Measurements from ENCODE around the gene STK32B. TPM values are rescaled to one million over a fixed set of nuclear protein-coding genes. Genes with fewer than 3 reads are reported as not detected.

STK32B gene
- total and polyA plus RNA-seq, 2 donors: 2.9 to 4.8 TPM

DNA sequence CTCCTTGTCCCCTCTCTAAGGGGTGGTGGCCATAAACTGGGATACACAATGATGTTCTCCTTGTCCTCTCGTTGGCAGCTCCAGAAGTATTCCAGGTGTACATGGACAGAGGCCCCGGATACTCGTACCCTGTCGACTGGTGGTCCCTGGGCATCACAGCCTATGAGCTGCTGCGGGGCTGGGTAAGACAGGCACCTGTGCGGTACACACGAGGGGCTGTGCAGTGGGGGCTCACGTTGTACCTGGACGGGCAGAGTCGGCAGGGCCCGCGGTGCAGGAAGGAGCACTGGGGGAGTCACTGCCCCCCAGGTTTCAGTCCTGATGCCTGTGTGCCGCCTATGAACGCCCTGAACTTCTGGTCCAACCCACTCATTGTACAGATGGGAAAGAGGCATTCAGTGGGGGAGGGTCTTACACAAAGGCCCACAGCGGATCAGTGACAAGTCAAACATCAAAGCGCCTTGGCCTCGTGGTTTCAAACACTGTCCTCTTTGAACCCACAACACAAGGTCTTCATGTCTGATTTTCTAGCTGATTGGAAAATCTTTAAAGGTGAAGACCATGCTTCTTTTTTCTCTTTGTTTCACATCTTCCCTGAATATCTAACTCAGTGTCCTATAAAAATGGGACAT lies 395.4 kb downstream of the STK32B start:
- H3K27me3 ChIP-seq (ENCODE audit: control insufficient read depth in 2 of 2, insufficient read depth in 1 of 2, low read length in 1 of 2): no peaks in the 10 kb centered on the region
- H3K4me1 ChIP-seq (ENCODE audit: control insufficient read depth in 2 of 2, insufficient read depth in 2 of 2, low read length in 2 of 2): no peaks in the 10 kb centered on the region
- H3K36me3 ChIP-seq (ENCODE audit: control insufficient read depth in 2 of 2, insufficient read depth in 2 of 2, low read length in 1 of 2): no peaks in the 10 kb centered on the region
- 82% methylated on average over 17 of the region's 17 CpGs for WGBS
- no peak overlapping the region for H3K27ac ChIP-seq (ENCODE audit: low read depth in 1 of 2, low read length in 1 of 2)
- no peaks in the 10 kb centered on the region for H3K9me3 ChIP-seq (ENCODE audit: control insufficient read depth in 2 of 2, insufficient read depth in 1 of 2, low read length in 1 of 2)
- H3K4me3 ChIP-seq (ENCODE audit: low read length in 2 of 2): no peak overlapping the region
- DNase-seq (ENCODE audit: low read depth in 6 of 9, low spot score in 9 of 9): no peak

DNA sequence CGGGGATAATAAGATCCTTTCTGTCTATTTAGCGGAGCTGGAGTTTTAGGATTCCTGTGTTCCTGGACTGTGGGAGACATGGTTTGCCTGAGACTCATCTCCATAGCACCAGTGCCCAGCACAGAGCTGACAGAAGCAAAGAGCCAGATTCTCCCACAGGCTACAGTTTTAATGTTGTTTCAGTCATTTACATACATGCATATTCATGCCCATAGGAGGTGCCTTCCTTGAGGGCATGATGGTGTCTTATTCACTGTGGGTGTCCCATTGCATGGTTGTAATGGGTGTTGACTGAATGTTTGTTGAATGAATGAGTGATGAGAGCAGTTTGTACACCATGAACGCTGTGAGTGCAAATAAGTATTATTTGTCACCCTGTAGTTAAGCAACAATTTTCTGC lies 396.5 kb downstream of the STK32B start:
- DNase-seq (ENCODE audit: low read depth in 6 of 9, low spot score in 9 of 9): no peak
- Histone ChIP-seq H3K27me3 (ENCODE audit: control insufficient read depth in 2 of 2, insufficient read depth in 1 of 2, low read length in 1 of 2) (no peaks in the 10 kb centered on the region), H3K27ac (ENCODE audit: low read depth in 1 of 2, low read length in 1 of 2) (no peak overlapping the region), H3K4me3 (ENCODE audit: low read length in 2 of 2) (no peak overlapping the region), H3K4me1 (ENCODE audit: control insufficient read depth in 2 of 2, insufficient read depth in 2 of 2, low read length in 2 of 2) (no peaks in the 10 kb centered on the region), H3K9me3 (ENCODE audit: control insufficient read depth in 2 of 2, insufficient read depth in 1 of 2, low read length in 1 of 2) (no peaks in the 10 kb centered on the region), H3K36me3 (ENCODE audit: control insufficient read depth in 2 of 2, insufficient read depth in 2 of 2, low read length in 1 of 2) (no peaks in the 10 kb centered on the region)
- 98% methylated on average over 3 of the region's 3 CpGs for WGBS

DNA sequence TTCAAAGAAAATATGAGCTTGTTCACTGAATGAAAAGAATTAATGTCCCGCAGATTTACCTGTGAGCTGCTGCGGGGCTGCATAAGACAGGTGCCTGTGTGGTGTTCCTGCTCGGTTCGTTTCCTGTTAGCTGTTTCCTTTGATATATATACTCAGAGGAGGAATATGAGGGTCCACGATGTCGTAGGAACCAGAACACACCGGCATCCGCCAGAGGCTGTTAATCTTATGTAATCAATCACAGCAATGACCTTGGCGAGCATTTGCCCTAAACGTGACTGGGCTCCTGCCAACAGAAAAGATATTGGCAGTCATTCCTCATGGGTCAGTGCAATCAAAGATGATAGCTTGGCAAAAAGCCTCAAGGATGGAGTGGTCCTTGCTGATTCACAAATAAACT lies 396.9 kb downstream of the STK32B start:
- Histone ChIP-seq H3K27ac (ENCODE audit: low read depth in 1 of 2, low read length in 1 of 2) (no peak overlapping the region), H3K4me1 (ENCODE audit: control insufficient read depth in 2 of 2, insufficient read depth in 2 of 2, low read length in 2 of 2) (no peaks in the 10 kb centered on the region), H3K4me3 (ENCODE audit: low read length in 2 of 2) (no peak overlapping the region), H3K27me3 (ENCODE audit: control insufficient read depth in 2 of 2, insufficient read depth in 1 of 2, low read length in 1 of 2) (no peaks in the 10 kb centered on the region), H3K36me3 (ENCODE audit: control insufficient read depth in 2 of 2, insufficient read depth in 2 of 2, low read length in 1 of 2) (no peaks in the 10 kb centered on the region), H3K9me3 (ENCODE audit: control insufficient read depth in 2 of 2, insufficient read depth in 1 of 2, low read length in 1 of 2) (no peaks in the 10 kb centered on the region)
- 88% methylated on average over 10 of the region's 10 CpGs for WGBS
- no peak for DNase-seq (ENCODE audit: low read depth in 6 of 9, low spot score in 9 of 9)

DNA sequence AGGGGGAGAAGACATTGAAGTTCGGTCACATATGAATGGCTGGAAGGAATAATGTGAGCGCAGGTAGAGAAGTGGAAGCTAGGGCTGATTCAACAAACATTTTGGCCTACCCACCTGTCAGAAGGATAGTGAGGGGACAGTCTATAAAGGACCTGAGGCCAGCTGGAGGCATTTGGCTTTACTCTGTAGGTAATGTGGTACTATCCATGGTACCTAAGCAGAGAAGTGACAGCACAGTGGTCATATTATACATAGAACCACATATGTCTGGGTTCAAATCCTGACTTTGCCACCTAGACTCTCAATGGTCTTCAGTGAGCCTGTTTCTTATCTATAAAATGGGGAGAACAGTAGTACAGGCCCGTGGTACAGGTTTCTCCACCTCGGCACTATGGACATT lies 400.0 kb downstream of the STK32B start:
- Histone ChIP-seq H3K27ac (ENCODE audit: low read depth in 1 of 2, low read length in 1 of 2) (no peak overlapping the region), H3K4me3 (ENCODE audit: low read length in 2 of 2) (no peak overlapping the region), H3K36me3 (ENCODE audit: control insufficient read depth in 2 of 2, insufficient read depth in 2 of 2, low read length in 1 of 2) (no peaks in the 10 kb centered on the region), H3K27me3 (ENCODE audit: control insufficient read depth in 2 of 2, insufficient read depth in 1 of 2, low read length in 1 of 2) (no peaks in the 10 kb centered on the region), H3K9me3 (ENCODE audit: control insufficient read depth in 2 of 2, insufficient read depth in 1 of 2, low read length in 1 of 2) (no peaks in the 10 kb centered on the region), H3K4me1 (ENCODE audit: control insufficient read depth in 2 of 2, insufficient read depth in 2 of 2, low read length in 2 of 2) (no peaks in the 10 kb centered on the region)
- no peak for DNase-seq (ENCODE audit: low read depth in 6 of 9, low spot score in 9 of 9)
- 96% methylated on average over 4 of the region's 4 CpGs for WGBS

DNA sequence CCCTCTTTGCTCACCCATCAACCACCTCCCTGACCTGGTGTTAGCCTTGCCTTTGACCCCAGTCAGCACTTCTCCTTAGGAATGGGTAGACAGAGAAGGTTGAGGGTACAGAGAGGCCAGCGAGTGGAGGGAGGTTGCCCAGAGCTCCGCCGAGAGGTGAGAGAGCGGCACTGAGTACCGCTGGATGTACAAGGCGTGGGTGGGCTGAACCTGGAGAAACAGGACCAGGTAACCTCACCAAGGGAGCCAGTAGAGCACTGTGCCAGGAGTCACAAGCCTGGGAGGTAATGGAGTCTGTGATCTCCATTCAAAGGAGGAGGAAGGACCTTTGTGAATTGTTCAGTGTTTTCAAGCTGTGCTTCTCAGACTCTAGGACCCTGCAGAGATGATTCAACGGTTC lies 400.9 kb downstream of the STK32B start:
- H3K27me3 ChIP-seq (ENCODE audit: control insufficient read depth in 2 of 2, insufficient read depth in 1 of 2, low read length in 1 of 2): no peaks in the 10 kb centered on the region
- no peaks in the 10 kb centered on the region for H3K36me3 ChIP-seq (ENCODE audit: control insufficient read depth in 2 of 2, insufficient read depth in 2 of 2, low read length in 1 of 2)
- no peaks in the 10 kb centered on the region for H3K9me3 ChIP-seq (ENCODE audit: control insufficient read depth in 2 of 2, insufficient read depth in 1 of 2, low read length in 1 of 2)
- no peak for DNase-seq (ENCODE audit: low read depth in 6 of 9, low spot score in 9 of 9)
- H3K4me1 ChIP-seq (ENCODE audit: control insufficient read depth in 2 of 2, insufficient read depth in 2 of 2, low read length in 2 of 2): no peaks in the 10 kb centered on the region
- no peak overlapping the region for H3K4me3 ChIP-seq (ENCODE audit: low read length in 2 of 2)
- no peak overlapping the region for H3K27ac ChIP-seq (ENCODE audit: low read depth in 1 of 2, low read length in 1 of 2)
- WGBS: 97% methylated on average over 7 of the region's 7 CpGs

DNA sequence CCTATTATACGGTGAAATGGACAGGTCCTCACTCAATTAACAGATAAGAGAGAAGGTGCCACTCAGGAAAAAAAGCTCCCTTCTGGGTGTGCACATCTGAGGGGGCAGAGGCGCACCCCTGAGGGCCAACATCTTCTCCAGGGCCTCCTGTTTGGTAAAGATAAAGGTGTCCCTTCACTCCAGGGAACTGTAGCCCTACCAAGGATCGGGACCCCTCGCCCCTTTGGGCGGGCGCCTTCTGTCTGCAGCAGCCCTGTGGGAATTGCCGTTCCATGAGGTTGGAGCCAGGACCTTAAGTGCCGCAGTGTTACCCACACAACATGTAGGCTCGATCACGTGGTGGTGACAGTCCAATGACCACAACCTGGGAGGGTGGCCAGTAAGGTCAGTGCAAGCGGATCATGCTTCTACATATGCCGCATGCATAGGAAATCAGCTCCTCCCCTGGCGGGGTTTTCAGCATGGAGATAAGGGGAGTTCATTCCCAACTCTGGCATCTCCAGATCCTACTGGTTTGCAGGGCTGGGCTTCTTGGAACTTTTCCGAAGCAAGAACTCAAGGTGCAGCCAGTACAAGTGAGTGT lies 403.8 kb downstream of the STK32B start:
- Histone ChIP-seq H3K27ac (ENCODE audit: low read depth in 1 of 2, low read length in 1 of 2) (no peak overlapping the region), H3K4me1 (ENCODE audit: control insufficient read depth in 2 of 2, insufficient read depth in 2 of 2, low read length in 2 of 2) (no peaks in the 10 kb centered on the region), H3K4me3 (ENCODE audit: low read length in 2 of 2) (no peak overlapping the region), H3K27me3 (ENCODE audit: control insufficient read depth in 2 of 2, insufficient read depth in 1 of 2, low read length in 1 of 2) (no peaks in the 10 kb centered on the region), H3K36me3 (ENCODE audit: control insufficient read depth in 2 of 2, insufficient read depth in 2 of 2, low read length in 1 of 2) (no peaks in the 10 kb centered on the region), H3K9me3 (ENCODE audit: control insufficient read depth in 2 of 2, insufficient read depth in 1 of 2, low read length in 1 of 2) (no peaks in the 10 kb centered on the region)
- no peak for DNase-seq (ENCODE audit: low read depth in 6 of 9, low spot score in 9 of 9)
- WGBS: 96% methylated on average over 14 of the region's 14 CpGs

DNA sequence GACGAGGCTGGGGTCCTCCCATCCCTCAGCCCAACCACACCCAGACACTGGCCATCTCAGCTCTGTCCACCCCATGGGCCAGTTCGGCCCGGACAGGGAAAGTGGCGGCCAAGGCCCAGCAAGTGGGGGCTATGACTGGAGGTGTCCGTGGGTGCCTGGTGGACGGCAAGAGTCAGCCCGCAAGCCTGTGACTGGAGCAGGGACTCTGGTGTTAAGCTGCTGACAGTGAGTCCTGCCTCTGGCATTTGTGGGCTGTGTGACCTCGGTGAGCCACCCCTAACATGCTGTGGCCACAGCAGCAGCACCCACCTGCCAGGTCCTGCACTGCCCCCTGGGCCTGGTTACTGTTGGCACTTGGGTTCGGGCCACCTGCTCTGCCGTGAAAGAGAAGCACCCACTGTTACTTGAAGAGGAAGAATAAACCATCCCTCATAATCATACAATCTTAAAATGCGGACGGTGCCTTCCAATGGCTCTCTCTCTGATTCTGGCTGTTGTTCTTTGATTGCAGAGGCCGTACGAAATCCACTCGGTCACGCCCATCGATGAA lies 405.1 kb downstream of the STK32B start:
- DNase-seq (ENCODE audit: low read depth in 6 of 9, low spot score in 9 of 9): no peak
- Histone ChIP-seq H3K9me3 (ENCODE audit: control insufficient read depth in 2 of 2, insufficient read depth in 1 of 2, low read length in 1 of 2) (no peaks in the 10 kb centered on the region), H3K4me1 (ENCODE audit: control insufficient read depth in 2 of 2, insufficient read depth in 2 of 2, low read length in 2 of 2) (no peaks in the 10 kb centered on the region), H3K4me3 (ENCODE audit: low read length in 2 of 2) (no peak overlapping the region), H3K36me3 (ENCODE audit: control insufficient read depth in 2 of 2, insufficient read depth in 2 of 2, low read length in 1 of 2) (no peaks in the 10 kb centered on the region), H3K27me3 (ENCODE audit: control insufficient read depth in 2 of 2, insufficient read depth in 1 of 2, low read length in 1 of 2) (no peaks in the 10 kb centered on the region), H3K27ac (ENCODE audit: low read depth in 1 of 2, low read length in 1 of 2) (no peak overlapping the region)
- 98% methylated on average over 17 of the region's 17 CpGs for WGBS

DNA sequence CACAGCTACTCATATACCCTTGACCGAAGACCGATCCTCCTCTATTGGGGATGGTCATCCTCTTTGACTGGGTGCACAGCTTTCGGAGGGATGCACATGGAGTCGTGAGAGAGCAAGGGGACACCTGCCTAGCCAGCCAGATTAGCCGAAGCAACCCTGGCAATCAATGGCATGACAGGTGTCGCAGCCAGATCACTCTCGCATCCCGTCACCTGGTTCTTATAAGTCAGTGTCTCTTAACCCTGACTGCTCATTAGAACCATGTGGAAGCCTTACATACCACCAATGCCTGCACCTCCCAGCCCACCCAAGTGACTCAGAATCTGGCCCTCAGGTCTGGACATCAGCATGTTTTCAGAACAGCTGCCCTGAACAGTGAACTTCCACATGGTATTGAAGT lies 407.4 kb downstream of the STK32B start:
- H3K27ac ChIP-seq (ENCODE audit: low read depth in 1 of 2, low read length in 1 of 2): no peak overlapping the region
- H3K36me3 ChIP-seq (ENCODE audit: control insufficient read depth in 2 of 2, insufficient read depth in 2 of 2, low read length in 1 of 2): no peaks in the 10 kb centered on the region
- 97% methylated on average over 8 of the region's 8 CpGs for WGBS
- no peak overlapping the region for H3K4me3 ChIP-seq (ENCODE audit: low read length in 2 of 2)
- DNase-seq (ENCODE audit: low read depth in 6 of 9, low spot score in 9 of 9): no peak
- no peaks in the 10 kb centered on the region for H3K9me3 ChIP-seq (ENCODE audit: control insufficient read depth in 2 of 2, insufficient read depth in 1 of 2, low read length in 1 of 2)
- no peaks in the 10 kb centered on the region for H3K4me1 ChIP-seq (ENCODE audit: control insufficient read depth in 2 of 2, insufficient read depth in 2 of 2, low read length in 2 of 2)
- no peaks in the 10 kb centered on the region for H3K27me3 ChIP-seq (ENCODE audit: control insufficient read depth in 2 of 2, insufficient read depth in 1 of 2, low read length in 1 of 2)

DNA sequence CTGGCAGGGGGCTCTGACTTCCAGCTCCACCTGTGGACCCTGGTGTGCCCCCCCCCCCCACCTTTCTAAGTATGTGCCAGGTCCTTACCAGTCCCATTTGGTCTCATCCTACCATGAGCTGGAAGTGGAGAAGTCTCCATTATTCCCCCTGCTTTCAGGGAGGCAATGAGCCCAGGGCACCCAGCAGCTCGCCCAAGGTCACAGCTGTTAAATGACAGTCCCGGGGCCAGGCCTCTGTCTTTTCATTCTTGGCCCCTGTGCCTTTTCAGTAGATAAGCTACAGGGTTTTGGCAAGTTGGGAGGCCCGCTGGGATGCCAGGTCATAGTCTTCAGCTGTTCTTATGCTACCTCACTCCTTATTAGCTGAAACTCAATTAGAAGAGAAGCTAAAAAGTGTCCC lies 408.0 kb downstream of the STK32B start:
- no peaks in the 10 kb centered on the region for H3K36me3 ChIP-seq (ENCODE audit: control insufficient read depth in 2 of 2, insufficient read depth in 2 of 2, low read length in 1 of 2)
- H3K4me1 ChIP-seq (ENCODE audit: control insufficient read depth in 2 of 2, insufficient read depth in 2 of 2, low read length in 2 of 2): no peaks in the 10 kb centered on the region
- H3K27me3 ChIP-seq (ENCODE audit: control insufficient read depth in 2 of 2, insufficient read depth in 1 of 2, low read length in 1 of 2): no peaks in the 10 kb centered on the region
- no peak overlapping the region for H3K27ac ChIP-seq (ENCODE audit: low read depth in 1 of 2, low read length in 1 of 2)
- no peak for DNase-seq (ENCODE audit: low read depth in 6 of 9, low spot score in 9 of 9)
- 97% methylated on average over 3 of the region's 3 CpGs for WGBS
- no peak overlapping the region for H3K4me3 ChIP-seq (ENCODE audit: low read length in 2 of 2)
- no peaks in the 10 kb centered on the region for H3K9me3 ChIP-seq (ENCODE audit: control insufficient read depth in 2 of 2, insufficient read depth in 1 of 2, low read length in 1 of 2)
